ENCODE data around the gene CR1L.
A peak's percentile ranks its signal among the peaks of the same experiment; 100 is the strongest.
"Not testable (repeated sequence)": the region's sequence is repeated elsewhere in the genome, so short reads cannot be mapped to it uniquely, and the experiment has no call there.

The CR1L gene

DNA sequence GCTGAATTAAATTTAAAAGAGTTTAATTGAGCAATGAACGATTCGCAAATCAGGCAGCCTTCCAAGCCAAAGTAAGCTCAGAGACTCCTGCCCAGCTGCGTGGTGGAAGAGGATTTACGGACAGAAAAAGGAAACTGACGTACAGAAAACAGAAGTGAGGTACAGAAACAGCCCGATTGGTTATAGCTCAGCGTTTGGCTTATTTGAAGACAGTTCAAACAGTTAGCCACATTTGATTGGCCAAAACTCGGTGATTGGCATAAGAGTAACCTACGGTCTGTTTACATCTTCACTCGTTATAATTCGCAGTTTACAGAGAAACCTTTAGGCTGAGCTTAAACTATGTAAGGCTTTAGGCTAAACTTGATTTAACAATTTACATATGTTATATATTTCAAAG, 46.9 kb downstream of the CR1L start:
- ChIA-PET POLR2A (ENCODE audit: low non-redundant PET) (no interaction called here), CTCF (interaction anchor here (0.7 kb wide), 1 partner anchor 61 kb away, joined by 4 read pairs; no protein-coding TSS in a partner anchor)
- TF ChIP-seq, protein P1, sequence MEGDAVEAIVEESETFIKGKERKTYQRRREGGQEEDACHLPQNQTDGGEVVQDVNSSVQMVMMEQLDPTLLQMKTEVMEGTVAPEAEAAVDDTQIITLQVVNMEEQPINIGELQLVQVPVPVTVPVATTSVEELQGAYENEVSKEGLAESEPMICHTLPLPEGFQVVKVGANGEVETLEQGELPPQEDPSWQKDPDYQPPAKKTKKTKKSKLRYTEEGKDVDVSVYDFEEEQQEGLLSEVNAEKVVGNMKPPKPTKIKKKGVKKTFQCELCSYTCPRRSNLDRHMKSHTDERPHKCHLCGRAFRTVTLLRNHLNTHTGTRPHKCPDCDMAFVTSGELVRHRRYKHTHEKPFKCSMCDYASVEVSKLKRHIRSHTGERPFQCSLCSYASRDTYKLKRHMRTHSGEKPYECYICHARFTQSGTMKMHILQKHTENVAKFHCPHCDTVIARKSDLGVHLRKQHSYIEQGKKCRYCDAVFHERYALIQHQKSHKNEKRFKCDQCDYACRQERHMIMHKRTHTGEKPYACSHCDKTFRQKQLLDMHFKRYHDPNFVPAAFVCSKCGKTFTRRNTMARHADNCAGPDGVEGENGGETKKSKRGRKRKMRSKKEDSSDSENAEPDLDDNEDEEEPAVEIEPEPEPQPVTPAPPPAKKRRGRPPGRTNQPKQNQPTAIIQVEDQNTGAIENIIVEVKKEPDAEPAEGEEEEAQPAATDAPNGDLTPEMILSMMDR (conservative IDR thresholded peaks at IDR 0.05; ENCODE audit: low read depth) = no peak
- no peak overlapping the region for H3K27ac ChIP-seq
- no peak for DNase-seq (ENCODE audit: low spot score)

DNA sequence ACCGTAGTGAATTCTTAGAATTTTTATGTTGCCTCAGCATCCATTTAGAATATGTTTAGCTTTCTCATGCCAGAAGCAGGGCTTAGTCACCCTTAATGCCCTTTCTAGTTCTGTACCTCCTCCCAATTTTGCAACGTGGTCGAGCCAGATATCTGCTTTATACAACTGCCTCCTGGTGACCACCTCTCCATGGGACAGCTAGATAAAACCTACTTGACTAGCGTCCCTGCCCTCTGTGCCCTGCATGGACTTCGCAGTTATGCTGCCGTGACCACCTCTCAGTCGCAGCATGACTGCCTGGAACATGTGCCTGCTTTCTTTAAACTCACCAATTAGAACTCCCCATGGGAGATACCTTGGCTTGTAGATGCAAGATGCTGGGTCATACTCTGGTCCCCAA, 47.4 kb downstream of the CR1L start:
- POLR2A ChIA-PET (ENCODE audit: low non-redundant PET); H3K27ac ChIP-seq; DNase-seq (ENCODE audit: low spot score): not testable (repeated sequence)
- CTCF ChIA-PET = interaction anchor here (0.7 kb wide), 1 partner anchor 60 kb away, joined by 4 read pairs; no protein-coding TSS in a partner anchor

DNA sequence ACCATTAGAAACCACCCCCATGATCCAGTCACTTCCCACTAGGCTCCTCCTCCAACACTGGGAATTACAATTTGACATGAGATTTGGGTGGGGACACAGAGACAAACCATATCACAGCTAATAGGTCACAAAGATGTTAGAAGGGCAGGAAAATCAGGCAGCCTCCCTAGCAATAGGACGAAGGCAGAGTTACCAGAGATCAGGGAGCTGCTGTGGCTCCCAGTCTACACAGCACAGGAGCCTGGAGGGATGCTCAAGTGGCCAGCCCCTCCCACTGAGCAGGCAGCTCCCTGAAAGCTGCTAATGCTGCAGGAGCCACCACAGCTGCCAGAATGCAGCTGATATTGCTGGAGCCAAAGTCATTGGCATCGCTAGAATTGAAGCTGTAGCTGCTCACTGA, 51.0 kb downstream of the CR1L start:
- no peak overlapping the region for H3K27ac ChIP-seq
- TF ChIP-seq, protein P1 (conservative IDR thresholded peaks at IDR 0.05; ENCODE audit: low read depth) = no peak
- no peak for DNase-seq (ENCODE audit: low spot score)
- ChIA-PET CTCF (no interaction called here), POLR2A (ENCODE audit: low non-redundant PET) (no interaction called here)

DNA sequence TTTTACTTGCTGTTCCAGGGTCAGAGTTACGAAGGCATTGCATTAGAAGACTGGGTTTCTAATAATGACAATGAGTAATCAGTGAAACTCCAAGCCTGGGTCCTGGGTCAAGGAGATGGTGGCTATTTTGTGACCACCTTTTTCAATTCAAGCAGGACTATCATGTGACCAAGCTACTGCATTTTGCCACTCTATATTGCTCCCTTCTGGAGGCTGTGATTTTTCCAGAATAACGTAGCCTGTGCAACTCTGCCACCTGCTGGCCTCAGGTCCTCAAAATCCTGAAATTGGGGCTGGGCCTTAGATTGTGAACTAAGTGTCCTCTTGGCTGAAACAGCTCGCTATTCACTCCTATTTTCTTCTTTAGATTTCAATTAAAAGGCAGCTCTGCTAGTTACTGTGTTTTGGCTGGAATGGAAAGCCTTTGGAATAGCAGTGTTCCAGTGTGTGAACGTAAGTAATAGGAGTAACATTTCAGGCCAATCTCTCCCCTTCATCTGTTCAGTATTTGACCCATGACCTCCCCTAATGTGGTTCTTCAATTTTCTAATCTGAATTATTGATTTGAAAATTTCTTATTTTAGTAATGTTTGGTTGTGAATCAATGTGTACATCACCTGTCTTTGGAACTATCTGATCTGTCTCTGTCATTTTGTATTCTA, 54.0 kb downstream of the CR1L start:
- POLR2A ChIA-PET (ENCODE audit: low non-redundant PET) = no interaction called here
- H3K27ac ChIP-seq = no peak overlapping the region
- CTCF ChIA-PET = interaction anchor here (0.6 kb wide), 3 partner anchors 107 to 116 kb away, joined by 3 read pairs; no protein-coding TSS in a partner anchor
- TF ChIP-seq, protein P1 (conservative IDR thresholded peaks at IDR 0.05; ENCODE audit: low read depth) = peak; percentile 62
- peak; percentile 12 for DNase-seq (ENCODE audit: low spot score)

DNA sequence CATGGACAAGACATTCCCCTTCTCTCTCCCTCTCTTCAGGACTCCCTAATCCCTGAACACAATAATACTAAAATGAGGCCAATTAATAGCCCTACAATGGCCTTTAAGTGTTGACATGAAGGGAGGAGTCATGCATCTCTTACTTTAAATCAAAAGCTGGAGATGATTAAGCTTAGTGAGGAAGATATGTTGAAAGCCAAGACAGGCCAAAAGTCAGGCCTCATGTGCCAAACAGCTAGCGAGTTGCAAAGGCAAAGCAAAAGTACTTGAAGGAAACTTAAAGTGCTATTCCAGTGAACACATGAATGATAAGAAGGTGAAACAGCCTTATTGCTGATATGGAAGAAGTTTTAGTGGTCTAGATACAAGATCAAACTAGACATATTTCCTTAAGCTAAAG, 57.4 kb downstream of the CR1L start:
- no peak for DNase-seq (ENCODE audit: low spot score)
- CTCF ChIA-PET = interaction anchor here (0.6 to 0.7 kb wide), 2 partner anchors 47 to 1991 kb away, joined by 3 read pairs; no protein-coding TSS in a partner anchor
- TF ChIP-seq, protein P1 (conservative IDR thresholded peaks at IDR 0.05; ENCODE audit: low read depth) = no peak
- POLR2A ChIA-PET (ENCODE audit: low non-redundant PET) = no interaction called here
- H3K27ac ChIP-seq = no peak overlapping the region

DNA sequence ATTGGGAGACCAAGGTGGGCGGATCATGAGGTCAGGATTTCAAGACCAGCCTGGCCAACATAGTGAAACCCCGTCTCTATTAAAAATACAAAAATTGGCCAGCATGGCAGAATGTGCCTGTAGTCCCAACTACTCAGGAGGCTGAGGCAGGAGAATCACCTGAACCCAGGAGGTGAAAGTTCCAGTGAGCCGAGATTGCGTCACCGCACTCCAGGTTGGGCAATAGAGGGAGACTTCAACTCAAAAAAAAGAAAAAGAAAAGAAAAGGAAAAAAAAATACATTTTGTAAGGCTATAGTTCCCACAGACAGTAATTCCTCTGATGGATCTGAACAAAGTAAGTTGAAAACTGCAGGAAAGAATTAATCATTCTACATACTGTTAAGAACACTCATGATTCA, 58.8 kb downstream of the CR1L start:
- DNase-seq (ENCODE audit: low spot score) = no peak

DNA sequence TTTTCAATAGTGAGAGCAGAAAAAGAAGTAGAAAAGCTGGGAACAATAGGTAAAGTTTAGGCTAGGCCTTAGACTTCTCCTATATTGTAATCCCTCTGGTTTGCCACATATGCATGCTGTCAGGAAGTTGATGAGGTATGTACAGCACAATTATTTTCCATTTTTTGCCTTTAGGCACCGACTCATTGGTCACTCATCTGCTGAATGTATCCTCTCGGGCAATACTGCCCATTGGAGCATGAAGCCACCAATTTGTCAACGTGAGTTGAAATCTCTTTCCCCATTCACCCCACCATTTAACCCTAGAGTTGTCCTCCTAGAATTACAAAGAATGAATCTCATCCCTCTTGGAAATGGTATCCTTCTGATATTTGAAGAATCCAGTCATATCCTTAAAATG, 63.1 kb downstream of the CR1L start:
- CTCF ChIA-PET; POLR2A ChIA-PET (ENCODE audit: low non-redundant PET); DNase-seq (ENCODE audit: low spot score): not testable (repeated sequence)

More for the DNA sequence above, 58.8 kb downstream of the CR1L start:
- ChIA-PET POLR2A (ENCODE audit: low non-redundant PET) (no interaction called here), CTCF (interaction anchor here (0.5 kb wide), 1 partner anchor 1893 kb away, joined by 3 read pairs; no protein-coding TSS in a partner anchor)
- TF ChIP-seq, protein P1 (conservative IDR thresholded peaks at IDR 0.05; ENCODE audit: low read depth) = no peak
- no peak overlapping the region for H3K27ac ChIP-seq

More for the DNA sequence above, 63.1 kb downstream of the CR1L start:
- H3K27ac ChIP-seq = not testable (repeated sequence)

All from RWPE1 (cell line).